Neural cell (in vitro differentiated cells): ENCODE data around the gene ADM.

Experiments used
- EP300 ChIP-seq: fragments of 450-650 bp; conservative IDR thresholded peaks from 2 replicates; pipeline ENCODE4 v1.6.1; 2014; ENCODE audit warnings: antibody characterized with exemption, mild to moderate bottlenecking, moderate library complexity; ENCODE audit not compliant: poor library complexity, severe bottlenecking
- EZH2 ChIP-seq: fragments of 200-600, 300-800 bp; shearing (Covaris generic), sonication (generic); IDR thresholded peaks from 2 replicates; pipeline ENCODE4 v1.6.1; 2014; ENCODE audit warnings: antibody characterized with exemption, low read length, borderline replicate concordance, mild to moderate bottlenecking; ENCODE audit not compliant: insufficient read depth, poor library complexity, severe bottlenecking
- MXI1 ChIP-seq: fragments of 450-650 bp; conservative IDR thresholded peaks from 2 replicates; pipeline ENCODE4 v1.6.1; 2014; ENCODE audit warnings: antibody characterized with exemption, mild to moderate bottlenecking; ENCODE audit not compliant: poor library complexity, severe bottlenecking
- POLR2AphosphoS5 ChIP-seq: IDR thresholded peaks from 2 replicates; pipeline ENCODE4 v1.6.1; 2012
- RAD21 ChIP-seq: fragments of 450-650 bp; conservative IDR thresholded peaks from 2 replicates; pipeline ENCODE4 v1.6.1; 2014; ENCODE audit warnings: antibody characterized with exemption, mild to moderate bottlenecking, moderate library complexity
- SMC3 ChIP-seq: fragments of 450-650 bp; conservative IDR thresholded peaks from 2 replicates; pipeline ENCODE4 v1.6.1; 2014; ENCODE audit warnings: antibody characterized with exemption, mild to moderate bottlenecking, moderate library complexity; ENCODE audit not compliant: poor library complexity
- TAF1 ChIP-seq: IDR thresholded peaks from 2 replicates; pipeline ENCODE4 v1.6.1; 2012; ENCODE audit warnings: low read depth
- TF ChIP-seq, protein P1 (sequence below): fragments of 450-650 bp; IDR thresholded peaks from 2 replicates; pipeline ENCODE4 v1.5.1; 2014; ENCODE audit warnings: antibody characterized with exemption, mild to moderate bottlenecking, moderate library complexity; ENCODE audit not compliant: poor library complexity, severe bottlenecking
- TF ChIP-seq, protein P2 (sequence below): IDR thresholded peaks from 2 replicates; pipeline ENCODE4 v1.6.1; 2012; ENCODE audit warnings: borderline replicate concordance

DNA sequence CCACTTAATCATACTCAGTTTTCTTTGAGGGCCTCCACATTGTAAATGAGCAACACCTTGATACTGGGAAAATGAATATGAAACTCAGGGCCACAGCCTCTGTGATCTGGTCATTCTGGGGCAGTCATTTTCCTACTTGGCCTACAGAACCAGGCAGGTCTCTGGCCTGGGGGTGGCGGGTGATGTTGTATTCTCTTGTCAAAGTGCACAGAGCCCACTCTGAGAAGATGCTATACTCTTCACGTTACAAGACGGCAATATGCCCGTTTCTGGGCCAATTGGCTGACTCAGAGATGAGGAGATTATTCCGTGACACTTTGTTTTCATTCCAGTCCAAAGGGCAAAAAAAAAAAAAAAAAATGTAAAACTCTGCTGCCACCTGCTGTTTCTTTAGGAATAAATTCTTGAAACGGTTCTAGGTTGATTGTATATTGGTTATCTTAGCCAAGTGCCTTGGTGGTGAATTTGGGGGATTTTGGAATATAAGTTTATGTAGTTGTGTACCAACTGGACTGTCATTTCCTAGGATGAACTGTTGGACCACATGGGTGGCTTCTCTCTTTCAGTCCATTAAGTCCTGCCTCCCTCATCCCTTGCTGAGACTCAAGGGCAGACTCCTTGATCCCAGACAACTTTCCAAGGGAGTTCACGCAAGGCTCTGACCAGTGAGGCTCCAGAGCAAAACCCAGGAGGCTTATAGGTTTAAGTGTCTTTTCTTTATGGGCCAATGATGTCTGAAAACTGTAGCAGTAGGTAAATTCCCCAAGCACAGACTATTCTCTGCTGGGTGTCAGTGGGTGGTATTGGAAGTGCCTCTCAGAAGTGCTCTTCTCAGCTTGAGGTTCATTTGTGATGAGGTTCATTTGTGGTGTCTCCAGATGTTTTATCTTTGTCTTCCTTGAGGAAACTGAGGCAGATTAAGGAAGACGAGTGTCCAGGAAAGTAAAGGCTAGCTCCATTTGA lies 18.2 kb downstream of the ADM start:
- TF ChIP-seq, protein P1, sequence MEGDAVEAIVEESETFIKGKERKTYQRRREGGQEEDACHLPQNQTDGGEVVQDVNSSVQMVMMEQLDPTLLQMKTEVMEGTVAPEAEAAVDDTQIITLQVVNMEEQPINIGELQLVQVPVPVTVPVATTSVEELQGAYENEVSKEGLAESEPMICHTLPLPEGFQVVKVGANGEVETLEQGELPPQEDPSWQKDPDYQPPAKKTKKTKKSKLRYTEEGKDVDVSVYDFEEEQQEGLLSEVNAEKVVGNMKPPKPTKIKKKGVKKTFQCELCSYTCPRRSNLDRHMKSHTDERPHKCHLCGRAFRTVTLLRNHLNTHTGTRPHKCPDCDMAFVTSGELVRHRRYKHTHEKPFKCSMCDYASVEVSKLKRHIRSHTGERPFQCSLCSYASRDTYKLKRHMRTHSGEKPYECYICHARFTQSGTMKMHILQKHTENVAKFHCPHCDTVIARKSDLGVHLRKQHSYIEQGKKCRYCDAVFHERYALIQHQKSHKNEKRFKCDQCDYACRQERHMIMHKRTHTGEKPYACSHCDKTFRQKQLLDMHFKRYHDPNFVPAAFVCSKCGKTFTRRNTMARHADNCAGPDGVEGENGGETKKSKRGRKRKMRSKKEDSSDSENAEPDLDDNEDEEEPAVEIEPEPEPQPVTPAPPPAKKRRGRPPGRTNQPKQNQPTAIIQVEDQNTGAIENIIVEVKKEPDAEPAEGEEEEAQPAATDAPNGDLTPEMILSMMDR, result peak; percentile 77
- TF ChIP-seq POLR2AphosphoS5 (no peak), TAF1 (no peak), RAD21 (peak; percentile 78), EZH2 (no peak), SMC3 (peak; percentile 77), EP300 (no peak), MXI1 (no peak)
- TF ChIP-seq, protein P2, sequence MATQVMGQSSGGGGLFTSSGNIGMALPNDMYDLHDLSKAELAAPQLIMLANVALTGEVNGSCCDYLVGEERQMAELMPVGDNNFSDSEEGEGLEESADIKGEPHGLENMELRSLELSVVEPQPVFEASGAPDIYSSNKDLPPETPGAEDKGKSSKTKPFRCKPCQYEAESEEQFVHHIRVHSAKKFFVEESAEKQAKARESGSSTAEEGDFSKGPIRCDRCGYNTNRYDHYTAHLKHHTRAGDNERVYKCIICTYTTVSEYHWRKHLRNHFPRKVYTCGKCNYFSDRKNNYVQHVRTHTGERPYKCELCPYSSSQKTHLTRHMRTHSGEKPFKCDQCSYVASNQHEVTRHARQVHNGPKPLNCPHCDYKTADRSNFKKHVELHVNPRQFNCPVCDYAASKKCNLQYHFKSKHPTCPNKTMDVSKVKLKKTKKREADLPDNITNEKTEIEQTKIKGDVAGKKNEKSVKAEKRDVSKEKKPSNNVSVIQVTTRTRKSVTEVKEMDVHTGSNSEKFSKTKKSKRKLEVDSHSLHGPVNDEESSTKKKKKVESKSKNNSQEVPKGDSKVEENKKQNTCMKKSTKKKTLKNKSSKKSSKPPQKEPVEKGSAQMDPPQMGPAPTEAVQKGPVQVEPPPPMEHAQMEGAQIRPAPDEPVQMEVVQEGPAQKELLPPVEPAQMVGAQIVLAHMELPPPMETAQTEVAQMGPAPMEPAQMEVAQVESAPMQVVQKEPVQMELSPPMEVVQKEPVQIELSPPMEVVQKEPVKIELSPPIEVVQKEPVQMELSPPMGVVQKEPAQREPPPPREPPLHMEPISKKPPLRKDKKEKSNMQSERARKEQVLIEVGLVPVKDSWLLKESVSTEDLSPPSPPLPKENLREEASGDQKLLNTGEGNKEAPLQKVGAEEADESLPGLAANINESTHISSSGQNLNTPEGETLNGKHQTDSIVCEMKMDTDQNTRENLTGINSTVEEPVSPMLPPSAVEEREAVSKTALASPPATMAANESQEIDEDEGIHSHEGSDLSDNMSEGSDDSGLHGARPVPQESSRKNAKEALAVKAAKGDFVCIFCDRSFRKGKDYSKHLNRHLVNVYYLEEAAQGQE, result no peak
